ENCODE results near the gene ELSPBP1. TPM values are rescaled to one million over a fixed set of nuclear protein-coding genes. Genes with fewer than 3 reads are reported as not detected.
"Not testable (repeated sequence)": the region's sequence is repeated elsewhere in the genome, so short reads cannot be mapped to it uniquely, and the experiment has no call there.

Gene ELSPBP1
- polyA plus RNA-seq (2013, experiment 1 of 2), result not detected
- not detected for polyA plus RNA-seq (2013, experiment 2 of 2)

GRCh38 chr19:47994209-47994802 is at the start of gene ELSPBP1:
Gene ELSPBP1, plus strand, starts transcription at chr19:47994632. Its CDS starts 14,036 bp downstream, at chr19:48008668.
- Histone ChIP-seq H3K9ac (ENCODE audit: low read depth, low read length, poor library complexity) (no peak within 1 kb of the TSS), H3K36me3 (replicated peaks in 1 of 2; ENCODE audit: control insufficient read depth in 2 of 2, insufficient read depth in 2 of 2, low read length in 2 of 2) (no peaks in the 10 kb centered on the region), H3K4me2 (ENCODE audit: insufficient read depth, low read length, poor library complexity, severe bottlenecking) (no peak within 1 kb of the TSS), H4K8ac (ENCODE audit: low read depth, low read length) (no peak within 1 kb of the TSS), H2BK5ac (ENCODE audit: low read length) (no peak within 1 kb of the TSS), H3K4me3 (ENCODE audit: low read length in 2 of 2) (no peak within 1 kb of the TSS), H3K4me1 (ENCODE audit: control insufficient read depth in 2 of 2, insufficient read depth in 1 of 2, low read depth in 1 of 2, low read length in 2 of 2) (no peaks in the 10 kb centered on the region), H3K79me1 (ENCODE audit: low read depth, low read length) (no peaks in the 10 kb centered on the region), H2AFZ (ENCODE audit: low read length) (no peak within 1 kb of the TSS), H2BK15ac (ENCODE audit: low read length) (no peak within 1 kb of the TSS), H4K91ac (ENCODE audit: low read depth, low read length, poor library complexity) (no peak within 1 kb of the TSS), H3K18ac (ENCODE audit: low read length) (no peak within 1 kb of the TSS), H2BK120ac (ENCODE audit: low read depth, low read length) (no peak within 1 kb of the TSS), H2AK5ac (ENCODE audit: low read depth, low read length) (no peak within 1 kb of the TSS), H3K23ac (ENCODE audit: low read depth, low read length, poor library complexity) (no peak within 1 kb of the TSS), H3K4ac (ENCODE audit: low read length) (no peak within 1 kb of the TSS), H3K27me3 (ENCODE audit: control insufficient read depth in 3 of 3, insufficient read depth in 3 of 3, low read depth in 1 of 3, low read length in 3 of 3) (no peaks in the 10 kb centered on the region), H3K9me3 (replicated peaks in 1 of 2; ENCODE audit: control insufficient read depth in 2 of 2, insufficient read depth in 1 of 2, low read depth in 1 of 2, low read length in 2 of 2) (no peaks in the 10 kb centered on the region), H2BK12ac (ENCODE audit: low read length) (no peak within 1 kb of the TSS), H3K27ac (replicated peaks; ENCODE audit: low read length) (no peak within 1 kb of the TSS), H3K14ac (ENCODE audit: low read length) (no peak within 1 kb of the TSS)
- DNase-seq (ENCODE audit: low spot score), result no peak
- no CpG with 5 or more reads among the region's 5 CpGs for WGBS, 2 donors (ENCODE audit: extremely low coverage in 2 of 2, insufficient read length in 2 of 2, insufficient replicate concordance in 1 of 2)

- H3K4me3 ChIP-seq (ENCODE audit: low read length in 2 of 2); H4K91ac ChIP-seq (ENCODE audit: low read depth, low read length, poor library complexity); H3K23ac ChIP-seq (ENCODE audit: low read depth, low read length, poor library complexity); H3K4me1 ChIP-seq (ENCODE audit: control insufficient read depth in 2 of 2, insufficient read depth in 1 of 2, low read depth in 1 of 2, low read length in 2 of 2); H2BK12ac ChIP-seq (ENCODE audit: low read length); H3K27ac ChIP-seq (replicated peaks; ENCODE audit: low read length); H3K27me3 ChIP-seq (ENCODE audit: control insufficient read depth in 3 of 3, insufficient read depth in 3 of 3, low read depth in 1 of 3, low read length in 3 of 3); H2AFZ ChIP-seq (ENCODE audit: low read length); H3K79me1 ChIP-seq (ENCODE audit: low read depth, low read length); H3K9ac ChIP-seq (ENCODE audit: low read depth, low read length, poor library complexity); H3K4ac ChIP-seq (ENCODE audit: low read length); H4K8ac ChIP-seq (ENCODE audit: low read depth, low read length); DNase-seq (ENCODE audit: low spot score); H2BK15ac ChIP-seq (ENCODE audit: low read length); H3K4me2 ChIP-seq (ENCODE audit: insufficient read depth, low read length, poor library complexity, severe bottlenecking); H2BK120ac ChIP-seq (ENCODE audit: low read depth, low read length); H2BK5ac ChIP-seq (ENCODE audit: low read length); H3K36me3 ChIP-seq (replicated peaks in 1 of 2; ENCODE audit: control insufficient read depth in 2 of 2, insufficient read depth in 2 of 2, low read length in 2 of 2); H3K9me3 ChIP-seq (replicated peaks in 1 of 2; ENCODE audit: control insufficient read depth in 2 of 2, insufficient read depth in 1 of 2, low read depth in 1 of 2, low read length in 2 of 2); H3K18ac ChIP-seq (ENCODE audit: low read length); H2AK5ac ChIP-seq (ENCODE audit: low read depth, low read length); H3K14ac ChIP-seq (ENCODE audit: low read length): not testable (repeated sequence)
- WGBS, 2 donors (ENCODE audit: extremely low coverage in 2 of 2, insufficient read length in 2 of 2, insufficient replicate concordance in 1 of 2), result no CpG with 5 or more reads among the region's 24 CpGs
Measured at GRCh38 chr19:47949852-47950521, 44.4 kb upstream of the ELSPBP1 start.

- not testable (repeated sequence) for DNase-seq (ENCODE audit: low spot score); H3K23ac ChIP-seq (ENCODE audit: low read depth, low read length, poor library complexity); H2BK12ac ChIP-seq (ENCODE audit: low read length); H3K9me3 ChIP-seq (replicated peaks in 1 of 2; ENCODE audit: control insufficient read depth in 2 of 2, insufficient read depth in 1 of 2, low read depth in 1 of 2, low read length in 2 of 2); H2AK5ac ChIP-seq (ENCODE audit: low read depth, low read length); H3K27me3 ChIP-seq (ENCODE audit: control insufficient read depth in 3 of 3, insufficient read depth in 3 of 3, low read depth in 1 of 3, low read length in 3 of 3); H4K8ac ChIP-seq (ENCODE audit: low read depth, low read length); H3K4me3 ChIP-seq (ENCODE audit: low read length in 2 of 2); H3K79me1 ChIP-seq (ENCODE audit: low read depth, low read length); H3K9ac ChIP-seq (ENCODE audit: low read depth, low read length, poor library complexity); H2AFZ ChIP-seq (ENCODE audit: low read length); H3K36me3 ChIP-seq (replicated peaks in 1 of 2; ENCODE audit: control insufficient read depth in 2 of 2, insufficient read depth in 2 of 2, low read length in 2 of 2); H2BK120ac ChIP-seq (ENCODE audit: low read depth, low read length); H3K4me1 ChIP-seq (ENCODE audit: control insufficient read depth in 2 of 2, insufficient read depth in 1 of 2, low read depth in 1 of 2, low read length in 2 of 2); H3K18ac ChIP-seq (ENCODE audit: low read length); H3K4ac ChIP-seq (ENCODE audit: low read length); H4K91ac ChIP-seq (ENCODE audit: low read depth, low read length, poor library complexity); H3K4me2 ChIP-seq (ENCODE audit: insufficient read depth, low read length, poor library complexity, severe bottlenecking); H2BK5ac ChIP-seq (ENCODE audit: low read length); H2BK15ac ChIP-seq (ENCODE audit: low read length); H3K14ac ChIP-seq (ENCODE audit: low read length); H3K27ac ChIP-seq (replicated peaks; ENCODE audit: low read length)
- WGBS, 2 donors (ENCODE audit: extremely low coverage in 2 of 2, insufficient read length in 2 of 2, insufficient replicate concordance in 1 of 2), result no CpG with 5 or more reads among the region's 21 CpGs
Measured at GRCh38 chr19:47952132-47952531, 42.3 kb upstream of the ELSPBP1 start.

- not testable (repeated sequence) for H2BK120ac ChIP-seq (ENCODE audit: low read depth, low read length); H3K9me3 ChIP-seq (replicated peaks in 1 of 2; ENCODE audit: control insufficient read depth in 2 of 2, insufficient read depth in 1 of 2, low read depth in 1 of 2, low read length in 2 of 2); H2BK12ac ChIP-seq (ENCODE audit: low read length); H3K27me3 ChIP-seq (ENCODE audit: control insufficient read depth in 3 of 3, insufficient read depth in 3 of 3, low read depth in 1 of 3, low read length in 3 of 3); H4K91ac ChIP-seq (ENCODE audit: low read depth, low read length, poor library complexity); H2BK15ac ChIP-seq (ENCODE audit: low read length); H3K27ac ChIP-seq (replicated peaks; ENCODE audit: low read length); H3K18ac ChIP-seq (ENCODE audit: low read length); H2AK5ac ChIP-seq (ENCODE audit: low read depth, low read length); H3K4me1 ChIP-seq (ENCODE audit: control insufficient read depth in 2 of 2, insufficient read depth in 1 of 2, low read depth in 1 of 2, low read length in 2 of 2); H2AFZ ChIP-seq (ENCODE audit: low read length); H2BK5ac ChIP-seq (ENCODE audit: low read length); H3K4me3 ChIP-seq (ENCODE audit: low read length in 2 of 2); H3K23ac ChIP-seq (ENCODE audit: low read depth, low read length, poor library complexity); H3K4ac ChIP-seq (ENCODE audit: low read length); H3K79me1 ChIP-seq (ENCODE audit: low read depth, low read length); H3K14ac ChIP-seq (ENCODE audit: low read length); H3K4me2 ChIP-seq (ENCODE audit: insufficient read depth, low read length, poor library complexity, severe bottlenecking); H3K36me3 ChIP-seq (replicated peaks in 1 of 2; ENCODE audit: control insufficient read depth in 2 of 2, insufficient read depth in 2 of 2, low read length in 2 of 2); H3K9ac ChIP-seq (ENCODE audit: low read depth, low read length, poor library complexity); H4K8ac ChIP-seq (ENCODE audit: low read depth, low read length); DNase-seq (ENCODE audit: low spot score)
- WGBS, 2 donors (ENCODE audit: extremely low coverage in 2 of 2, insufficient read length in 2 of 2, insufficient replicate concordance in 1 of 2), result no CpG with 5 or more reads among the region's 11 CpGs
Measured at GRCh38 chr19:47955936-47956335, 38.5 kb upstream of the ELSPBP1 start.

Data from neuronal stem cell (in vitro differentiated cells).